H1 (cell line): ENCODE data around the gene ZNF273. TPM values are rescaled to one million over a fixed set of nuclear protein-coding genes. Genes with fewer than 3 reads are reported as not detected.

ENCODE experiments used
- CTCF ChIA-PET: fragments of 300-600 bp; sonication (Branson Sonifier 250); formaldehyde crosslinking; loops from one replicate; lab custom pipeline; 2021; ENCODE audit not compliant: partially characterized antibody; lab: Charles Lee
- POLR2A ChIA-PET: fragments of 300-600 bp; sonication (Branson Sonifier 250); formaldehyde crosslinking; loops from one replicate; lab custom pipeline; 2021; ENCODE audit warnings: inconsistent platforms; ENCODE audit not compliant: partially characterized antibody; lab: Charles Lee
- DNase-seq, 2 experiments: peaks; one replicate each; pipeline versions ENCODE4 v3.0.0 to v3.0.0-alpha.2; 2010 to 2022; ENCODE audit warnings: low spot score in 2 of 2, low read depth in 1 of 2, mixed read lengths in 1 of 2
- FAIRE-seq: peaks from 2 replicates; lab custom pipeline; 2011; peaks lifted over from hg19 to GRCh38; lab: Jason Lieb, UNC
- H2AFZ ChIP-seq: 2 replicates; pipeline ENCODE4 v1.8.1; 2012; ENCODE audit warnings: low read length, inconsistent platforms
- H2AK5ac ChIP-seq: 2 replicates; pipeline ENCODE4 v1.6.1; 2013; ENCODE audit warnings: low read depth, low read length
- H2BK120ac ChIP-seq: replicated peaks from 2 replicates; pipeline ENCODE3; 2013; ENCODE audit warnings: low read depth, low read length, inconsistent platforms
- H2BK12ac ChIP-seq: 2 replicates; pipeline ENCODE4 v1.6.1; 2013; ENCODE audit warnings: low read depth, low read length
- H2BK15ac ChIP-seq: 2 replicates; pipeline ENCODE4 v1.6.1; 2013; ENCODE audit warnings: low read length
- H2BK20ac ChIP-seq: 2 replicates; pipeline ENCODE4 v1.6.1; 2013; ENCODE audit warnings: low read length
- H2BK5ac ChIP-seq: 2 replicates; pipeline ENCODE4 v1.6.1; 2013; ENCODE audit warnings: low read depth, low read length
- H3K14ac ChIP-seq: 2 replicates; pipeline ENCODE4 v1.6.1; 2013; ENCODE audit warnings: inconsistent platforms; ENCODE audit not compliant: insufficient read length
- H3K18ac ChIP-seq: 2 replicates; pipeline ENCODE4 v1.6.1; 2013; ENCODE audit warnings: low read length; ENCODE audit errors: extremely low read depth
- H3K23ac ChIP-seq: 2 replicates; pipeline ENCODE4 v1.6.1; 2013; ENCODE audit warnings: inconsistent platforms; ENCODE audit not compliant: insufficient read length
- H3K23me2 ChIP-seq: 2 replicates; pipeline ENCODE4 v1.6.1; 2013; ENCODE audit warnings: low read depth, low read length
- H3K27ac ChIP-seq: 2 replicates; pipeline ENCODE4 v1.6.1; 2011; ENCODE audit warnings: low read depth, low read length, inconsistent platforms
- H3K27me3 ChIP-seq, 4 experiments: replicated peaks in 1 of 4; 1 replicate in 1 of 4; 2 replicates in 3 of 4; pipeline versions ENCODE4 v1.6.1 to v1.8.1; 2011 to 2013; ENCODE audit warnings: low read length in 3 of 4, mild to moderate bottlenecking in 3 of 4, inconsistent platforms in 2 of 4, mixed read lengths in 2 of 4, moderate library complexity in 1 of 4; ENCODE audit not compliant: control insufficient read depth in 3 of 4, insufficient read depth in 3 of 4; ENCODE audit errors: extremely low read depth in 1 of 4
- H3K36me3 ChIP-seq, 4 experiments: 2 replicates each; pipeline versions ENCODE4 v1.6.1 to v1.8.1; 2011 to 2013; ENCODE audit warnings: mild to moderate bottlenecking in 4 of 4, low read length in 3 of 4, moderate library complexity in 2 of 4, control low read depth in 1 of 4, inconsistent platforms in 1 of 4; ENCODE audit not compliant: insufficient read depth in 4 of 4, control insufficient read depth in 2 of 4
- H3K4ac ChIP-seq: replicated peaks from 2 replicates; pipeline ENCODE3; 2013; ENCODE audit warnings: low read length, low read depth, mixed read lengths, inconsistent platforms; ENCODE audit not compliant: insufficient read length
- H3K4me1 ChIP-seq, 4 experiments: replicated peaks in 1 of 4; 1 replicate in 1 of 4; 2 replicates in 3 of 4; pipeline versions ENCODE4 v1.6.1 to v1.8.1; 2011 to 2013; ENCODE audit warnings: low read length in 3 of 4, inconsistent platforms in 2 of 4, mixed read lengths in 1 of 4; ENCODE audit not compliant: insufficient read depth in 4 of 4, control insufficient read depth in 3 of 4
- H3K4me2 ChIP-seq, 2 experiments: 2 replicates each; pipeline versions ENCODE4 v1.6.1 to v1.8.1; 2011 to 2013; ENCODE audit warnings: low read depth in 2 of 2, low read length in 2 of 2, control low read depth in 1 of 2, inconsistent platforms in 1 of 2, mild to moderate bottlenecking in 1 of 2; ENCODE audit not compliant: insufficient read depth in 1 of 2
- H3K4me3 ChIP-seq, 4 experiments: fragments of 200-600, 300-600 bp in 1 of 4; sonication (generic), shearing (Covaris generic), sonication (Bioruptor Twin) in 1 of 4; 2 replicates each; pipeline versions ENCODE4 v1.5.1 to v1.8.1; 2011 to 2016; ENCODE audit warnings: low read length in 4 of 4, low read depth in 3 of 4, control low read depth in 2 of 4, inconsistent platforms in 2 of 4, mild to moderate bottlenecking in 2 of 4, mixed read lengths in 1 of 4, moderate library complexity in 1 of 4; ENCODE audit not compliant: insufficient read depth in 2 of 4; ENCODE audit errors: extremely low read depth in 1 of 4
- H3K56ac ChIP-seq: replicated peaks from 2 replicates; pipeline ENCODE3; 2013; ENCODE audit warnings: low read depth, mild to moderate bottlenecking, mixed read lengths, low read length, inconsistent platforms; ENCODE audit not compliant: insufficient read length
- H3K79me1 ChIP-seq: 2 replicates; pipeline ENCODE4 v1.6.1; 2013; ENCODE audit warnings: low read depth, low read length, control low read depth
- H3K79me2 ChIP-seq, 2 experiments: 2 replicates each; pipeline versions ENCODE4 v1.6.1 to v1.8.1; 2012 to 2013; ENCODE audit warnings: low read length in 2 of 2, mild to moderate bottlenecking in 2 of 2, inconsistent platforms in 1 of 2; ENCODE audit not compliant: insufficient read depth in 2 of 2, control insufficient read depth in 1 of 2
- H3K9ac ChIP-seq, 4 experiments: replicated peaks in 1 of 4; 1 replicate in 1 of 4; 2 replicates in 3 of 4; pipeline versions ENCODE4 v1.6.1 to v1.8.1; 2011 to 2013; ENCODE audit warnings: low read depth in 3 of 4, low read length in 3 of 4, control low read depth in 2 of 4, mild to moderate bottlenecking in 2 of 4, moderate library complexity in 2 of 4, inconsistent platforms in 1 of 4; ENCODE audit errors: extremely low read depth in 1 of 4
- H3K9me3 ChIP-seq, 2 experiments: 2 replicates each; pipeline versions ENCODE4 v1.6.1 to v1.8.1; 2012 to 2013; ENCODE audit warnings: mild to moderate bottlenecking in 2 of 2, moderate library complexity in 2 of 2, control low read depth in 1 of 2, inconsistent platforms in 1 of 2, low read depth in 1 of 2, low read length in 1 of 2, mixed read lengths in 1 of 2; ENCODE audit not compliant: insufficient read depth in 2 of 2
- H4K20me1 ChIP-seq, 2 experiments: replicated peaks in 1 of 2; 2 replicates each; pipeline versions ENCODE3 to v1.8.1; 2011 to 2013; ENCODE audit warnings: inconsistent platforms in 2 of 2, low read length in 2 of 2, mild to moderate bottlenecking in 1 of 2; ENCODE audit not compliant: insufficient read depth in 2 of 2, control insufficient read depth in 1 of 2
- H4K5ac ChIP-seq: 2 replicates; pipeline ENCODE4 v1.6.1; 2013; ENCODE audit warnings: low read length, low read depth, mixed read lengths, inconsistent platforms; ENCODE audit not compliant: insufficient read length
- H4K8ac ChIP-seq: 2 replicates; pipeline ENCODE4 v1.8.0; 2013; ENCODE audit warnings: mild to moderate bottlenecking, moderate library complexity, low read length, inconsistent platforms; ENCODE audit not compliant: insufficient read depth; ENCODE audit errors: extremely low read depth
- H4K91ac ChIP-seq: replicated peaks from 2 replicates; pipeline ENCODE3; 2013; ENCODE audit warnings: low read length, mixed read lengths, inconsistent platforms; ENCODE audit not compliant: insufficient read length
- BCL11A ChIP-seq, 2 experiments: IDR thresholded peaks; one replicate each; pipeline ENCODE4 v1.6.1; 2011; ENCODE audit warnings: low read depth in 2 of 2, low read length in 2 of 2, mild to moderate bottlenecking in 2 of 2
- BRCA1 ChIP-seq: IDR thresholded peaks from 2 replicates; pipeline ENCODE4 v1.6.1; 2012; ENCODE audit warnings: low read depth, low read length, improper control_type of control experiment
- CBX5 ChIP-seq: fragments of 300-800, 300-1000 bp; sonication (generic); IDR thresholded peaks from 2 replicates; pipeline ENCODE4 v1.7.1; 2016; ENCODE audit warnings: antibody characterized with exemption, low read length, low read depth
- CEBPB ChIP-seq: IDR thresholded peaks from 2 replicates; pipeline ENCODE4 v1.6.1; 2012; ENCODE audit warnings: low read depth, low read length
- EP300 ChIP-seq, 2 experiments: IDR thresholded peaks; 1 replicate in 1 of 2; 2 replicates in 1 of 2; pipeline ENCODE4 v1.6.1; 2011 to 2012; ENCODE audit warnings: low read depth in 2 of 2, low read length in 2 of 2, mild to moderate bottlenecking in 2 of 2, borderline replicate concordance in 1 of 2, inconsistent platforms in 1 of 2, moderate library complexity in 1 of 2
- JUND ChIP-seq: IDR thresholded peaks from 2 replicates; pipeline ENCODE4 v1.6.1; 2011; ENCODE audit warnings: mild to moderate bottlenecking, improper control_type of control experiment, low read length
- KDM4A ChIP-seq: IDR thresholded peaks from one replicate; pipeline ENCODE4 v1.7.1; 2012; ENCODE audit warnings: low read depth, mild to moderate bottlenecking, moderate library complexity, low read length, inconsistent platforms; ENCODE audit not compliant: severe bottlenecking
- KDM5A ChIP-seq: fragments of 200-600 bp; IDR thresholded peaks from 2 replicates; pipeline ENCODE4 v1.7.1; 2012; ENCODE audit warnings: mild to moderate bottlenecking, low read length, inconsistent platforms, mixed read lengths
- RXRA ChIP-seq: IDR thresholded peaks from 2 replicates; pipeline ENCODE4 v1.6.1; 2011; ENCODE audit warnings: low read depth, mild to moderate bottlenecking, low read length, moderate library complexity; ENCODE audit not compliant: insufficient read depth
- SIX5 ChIP-seq: IDR thresholded peaks from 2 replicates; pipeline ENCODE4 v1.6.1; 2011; ENCODE audit warnings: mild to moderate bottlenecking, low read depth, low read length
- TBP ChIP-seq: IDR thresholded peaks from 2 replicates; pipeline ENCODE4 v1.6.1; 2011; ENCODE audit warnings: low read depth, low read length, improper control_type of control experiment
- WGBS, 2 experiments: shearing (Covaris generic) in 1 of 2; methylation state at CpG; one replicate each; pipeline versions ENCODE4 v1.1.6 to v1.1.7; 2013 to 2015; ENCODE audit warnings: low lambda C conversion rate in 2 of 2, mixed read lengths in 2 of 2, inconsistent platforms in 1 of 2, low coverage in 1 of 2, missing lambda C conversion rate in 1 of 2; ENCODE audit not compliant: insufficient replicate concordance in 2 of 2, insufficient coverage in 1 of 2, insufficient read length in 1 of 2; ENCODE audit errors: extremely low coverage in 1 of 2, missing lambda C conversion rate in 1 of 2; 5-methylcytosine and 5-hydroxymethylcytosine counted together
- polyA plus RNA-seq, 7 experiments: library from polyadenylated mRNA; depleted of rRNA in 3 of 7; stranded (reverse) in 5 of 7; unstranded in 2 of 7; fragments of >200 nt in 5 of 7; fragments of 200-250 nt in 2 of 7; gene quantifications; 1 replicate in 5 of 7; 2 replicates in 1 of 7; 4 replicates in 1 of 7; pipeline versions ENCODE4 v1.2.1 to v1.2.3, GENCODE V29; 2011 to 2013; ENCODE audit warnings: missing spikeins in 2 of 7, mixed read lengths in 2 of 7
- total RNA-seq: library from RNA; stranded (reverse); fragmentation: NEBNext Ultra II Directional; extraction: Animal tissue kit (Norgen Biotek cat#: 25700); gene quantifications from 2 replicates; pipeline ENCODE4 v1.2.1, GENCODE V29; 2021

The ZNF273 gene
- total and polyA plus RNA-seq, 2 of the 8 experiments (the other 6 are each of a cell fraction or from before 2014, with no cell fraction given) = 6.2 to 23.2 TPM

DNA sequence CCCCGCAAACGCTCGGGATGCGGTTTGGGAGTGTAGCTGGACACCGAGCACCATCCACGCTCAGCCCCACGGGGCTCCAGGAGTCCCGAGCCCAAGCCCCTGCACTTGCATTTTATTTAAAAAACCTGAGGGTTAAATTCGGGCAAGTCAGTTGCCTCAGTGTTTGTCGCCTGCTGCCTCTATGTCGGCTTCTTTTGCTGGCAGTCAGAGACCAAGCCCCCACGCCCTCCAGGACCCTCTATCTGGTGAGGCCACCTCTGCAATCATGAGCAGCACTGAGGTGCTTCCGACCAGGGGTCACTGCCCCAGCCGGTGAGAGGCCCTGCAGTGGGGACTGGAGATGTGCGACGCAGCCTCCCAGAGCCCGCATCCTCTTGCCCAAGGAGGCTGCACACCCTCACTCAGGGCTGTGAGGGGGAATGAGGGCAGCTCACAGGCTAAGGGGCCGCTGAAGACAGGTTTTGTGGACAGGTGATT is 13.3 kb upstream of the ZNF273 start:
- no peak overlapping the region for H3K9ac ChIP-seq
- no peak overlapping the region for H4K91ac ChIP-seq
- peak overlapping the region; percentile 79 to 86 for H3K4me2 ChIP-seq
- ChIA-PET POLR2A (interaction anchor here (0.8 to 4.3 kb wide), 5 partner anchors 11 to 117 kb away, joined by 3 to 24 read pairs (median 3); partner anchors contain the start of genes ERV3-1 and ZNF273), CTCF (interaction anchor here (0.9 to 3.0 kb wide), 4 partner anchors 55 to 588 kb away, joined by 3 to 19 read pairs (median 4); no protein-coding TSS in a partner anchor)
- H2BK5ac ChIP-seq = no peak overlapping the region
- H3K9me3 ChIP-seq = no peaks in the 10 kb centered on the region
- no peak overlapping the region for H2BK20ac ChIP-seq
- H4K8ac ChIP-seq = no peak overlapping the region
- H3K4me3 ChIP-seq = peak overlapping the region; percentile 28 to 70 (median 62)
- FAIRE-seq (no peak), DNase-seq (peak in 1 of 2 experiments; percentile 49)
- no peak overlapping the region for H4K5ac ChIP-seq
- WGBS, 2 experiments = 51% methylated on average over 10 of the region's 18 CpGs; no CpG with 5 or more reads in 1 of the 2 experiments
- no peaks in the 10 kb centered on the region for H3K79me2 ChIP-seq
- H2BK120ac ChIP-seq = no peak overlapping the region
- no peaks in the 10 kb centered on the region for H3K79me1 ChIP-seq
- H3K27me3 ChIP-seq = peaks cover 18 to 37% (median 32%) of the 10 kb centered on the region in 4 experiments
- peaks cover 13% of the 10 kb centered on the region for H3K23me2 ChIP-seq
- peaks cover 0 to 14% (median 3%) of the 10 kb centered on the region in 4 experiments; a peak in 6 of 7 replicates for H3K4me1 ChIP-seq
- no peak overlapping the region for H3K23ac ChIP-seq
- H2BK12ac ChIP-seq = no peak overlapping the region
- H3K4ac ChIP-seq = no peak overlapping the region
- H4K20me1 ChIP-seq = peaks cover 0 to 2% of the 10 kb centered on the region in 2 experiments
- H3K36me3 ChIP-seq = no peaks in the 10 kb centered on the region; a peak in 1 of 8 replicates
- H3K27ac ChIP-seq = no peak overlapping the region
- H3K14ac ChIP-seq = no peak overlapping the region
- no peak overlapping the region for H2AK5ac ChIP-seq
- H3K18ac ChIP-seq = no peak overlapping the region
- no peak overlapping the region for H3K56ac ChIP-seq
- no peak for TF ChIP-seq CEBPB
- TF ChIP-seq KDM5A = no peak
- no peak for TF ChIP-seq TBP
- TF ChIP-seq SIX5 = no peak
- no peak for TF ChIP-seq RXRA
- no peak for TF ChIP-seq JUND
- TF ChIP-seq BCL11A (IDR thresholded peaks at IDR 0.05; ENCODE audit: low read depth in 2 of 2, low read length in 2 of 2) = no peak
- TF ChIP-seq EP300 (IDR thresholded peaks at IDR 0.05; ENCODE audit: borderline replicate concordance in 1 of 2, low read depth in 2 of 2, low read length in 2 of 2) = no peak
- no peak for TF ChIP-seq KDM4A
- no peak for TF ChIP-seq CBX5
- TF ChIP-seq BRCA1 = no peak
- H2BK15ac ChIP-seq = no peak overlapping the region
- H2AFZ ChIP-seq = no peak overlapping the region
